Thymus (tissue), 14 donors: Measurements from ENCODE around the gene TRAF3IP3. TPM values are rescaled to one million over a fixed set of nuclear protein-coding genes. Genes with fewer than 3 reads are reported as not detected.
A peak's percentile ranks its signal among the peaks of the same experiment; 100 is the strongest.

Experiments
- DNase-seq, 9 donors: peaks; one replicate each; pipeline ENCODE4 v3.0.0-alpha.2; 2013; ENCODE audit warnings: low spot score in 9 of 9, low read depth in 6 of 9, missing footprints in 1 of 9
- H3K27ac ChIP-seq, 2 donors: one replicate each; pipeline ENCODE4 v1.5.1; 2013; ENCODE audit warnings: control low read depth in 1 of 2, low read depth in 1 of 2, low read length in 1 of 2, mild to moderate bottlenecking in 1 of 2, moderate library complexity in 1 of 2
- H3K27me3 ChIP-seq, 2 donors: one replicate each; pipeline ENCODE4 v1.5.1; 2013; ENCODE audit warnings: low read length in 1 of 2; ENCODE audit not compliant: control insufficient read depth in 2 of 2, insufficient read depth in 1 of 2
- H3K36me3 ChIP-seq, 2 donors: one replicate each; pipeline ENCODE4 v1.5.1; 2013; ENCODE audit warnings: low read length in 1 of 2, mild to moderate bottlenecking in 1 of 2, moderate library complexity in 1 of 2; ENCODE audit not compliant: control insufficient read depth in 2 of 2, insufficient read depth in 2 of 2
- H3K4me1 ChIP-seq, 2 donors: one replicate each; pipeline ENCODE4 v1.5.1; 2013; ENCODE audit warnings: low read length in 2 of 2; ENCODE audit not compliant: control insufficient read depth in 2 of 2, insufficient read depth in 2 of 2
- H3K4me3 ChIP-seq, 2 donors: one replicate each; pipeline ENCODE4 v1.5.1; 2013; ENCODE audit warnings: low read length in 2 of 2, control low read depth in 1 of 2, mild to moderate bottlenecking in 1 of 2
- H3K9me3 ChIP-seq, 2 donors: one replicate each; pipeline ENCODE4 v1.5.1; 2013; ENCODE audit warnings: low read length in 1 of 2, mild to moderate bottlenecking in 1 of 2; ENCODE audit not compliant: control insufficient read depth in 2 of 2, insufficient read depth in 1 of 2
- WGBS: extraction: QIAGEN DNeasy Blood & Tissue Kit; methylation state at CpG from one replicate; pipeline ENCODE4 v1.1.7; 2013; 5-methylcytosine and 5-hydroxymethylcytosine counted together
- long read RNA-seq, 10 donors: transcript quantifications; one replicate each; lab custom pipeline, GENCODE V29; 2026
- polyA plus RNA-seq: library from polyadenylated mRNA; stranded (reverse); fragments of 200-250 nt; gene quantifications from one replicate; pipeline ENCODE4 v1.2.3, GENCODE V29; 2013
- total RNA-seq: library from RNA; stranded (reverse); fragments of 120-200 nt; gene quantifications from one replicate; pipeline ENCODE4 v1.2.4, GENCODE V29; 2013
- donor health status: healthy.

TRAF3IP3 gene
- total RNA-seq: 241 TPM
- polyA plus RNA-seq: 142 TPM
- long read RNA-seq, donor 1, partial matches to known transcripts: 0 of 7 reads
- long read RNA-seq, donor 1, other reads (novel, unspliced or antisense): 5 of 7 reads
- long read RNA-seq, donor 2, transcript TRAF3IP3-203 (17 exons, 2,243 nt): minor isoform, 9 of 108 reads
- long read RNA-seq, donor 2, transcript TRAF3IP3-201 (7 exons, 1,065 nt): major isoform, 32 of 108 reads
- long read RNA-seq, donor 2, transcript TRAF3IP3-207 (2 exons, 748 nt): minor isoform, 5 of 108 reads
- long read RNA-seq, donor 2, partial matches to known transcripts: 39 of 108 reads
- long read RNA-seq, donor 2, other reads (novel, unspliced or antisense): 18 of 108 reads
- long read RNA-seq, donor 3, transcript TRAF3IP3-203 (17 exons, 2,243 nt): minor isoform, 5 of 160 reads
- long read RNA-seq, donor 3, transcript TRAF3IP3-201 (7 exons, 1,065 nt): major isoform, 24 of 160 reads
- long read RNA-seq, donor 3, transcript TRAF3IP3-207 (2 exons, 748 nt): minor isoform, 5 of 160 reads
- long read RNA-seq, donor 3, partial matches to known transcripts: 98 of 160 reads
- long read RNA-seq, donor 3, other reads (novel, unspliced or antisense): 28 of 160 reads
- long read RNA-seq, donor 4, transcript TRAF3IP3-201 (7 exons, 1,065 nt): major isoform, 12 of 31 reads
- long read RNA-seq, donor 4, transcript TRAF3IP3-207 (2 exons, 748 nt): minor isoform, 5 of 31 reads
- long read RNA-seq, donor 4, partial matches to known transcripts: 7 of 31 reads
- long read RNA-seq, donor 4, other reads (novel, unspliced or antisense): 5 of 31 reads
- long read RNA-seq, donor 5, transcript TRAF3IP3-201 (7 exons, 1,065 nt): major isoform, 25 of 122 reads
- long read RNA-seq, donor 5, transcript TRAF3IP3-207 (2 exons, 748 nt): minor isoform, 5 of 122 reads
- long read RNA-seq, donor 5, partial matches to known transcripts: 70 of 122 reads
- long read RNA-seq, donor 5, other reads (novel, unspliced or antisense): 16 of 122 reads
- long read RNA-seq, donor 6, transcript TRAF3IP3-201 (7 exons, 1,065 nt): major isoform, 8 of 65 reads
- long read RNA-seq, donor 6, transcript TRAF3IP3-203 (17 exons, 2,243 nt): minor isoform, 7 of 65 reads
- long read RNA-seq, donor 6, partial matches to known transcripts: 37 of 65 reads
- long read RNA-seq, donor 6, other reads (novel, unspliced or antisense): 10 of 65 reads
- long read RNA-seq, donor 7, transcript TRAF3IP3-201 (7 exons, 1,065 nt): major isoform, 14 of 63 reads
- long read RNA-seq, donor 7, transcript TRAF3IP3-203 (17 exons, 2,243 nt): minor isoform, 7 of 63 reads
- long read RNA-seq, donor 7, partial matches to known transcripts: 21 of 63 reads
- long read RNA-seq, donor 7, other reads (novel, unspliced or antisense): 20 of 63 reads
- long read RNA-seq, donor 8, transcript TRAF3IP3-201 (7 exons, 1,065 nt): major isoform, 6 of 9 reads
- long read RNA-seq, donor 8, partial matches to known transcripts: 0 of 9 reads
- long read RNA-seq, donor 8, other reads (novel, unspliced or antisense): 0 of 9 reads
- long read RNA-seq, donor 9, transcript TRAF3IP3-201 (7 exons, 1,065 nt): major isoform, 10 of 33 reads
- long read RNA-seq, donor 9, partial matches to known transcripts: 0 of 33 reads
- long read RNA-seq, donor 9, other reads (novel, unspliced or antisense): 14 of 33 reads
- long read RNA-seq, donor 10, transcript TRAF3IP3-201 (7 exons, 1,065 nt): major isoform, 9 of 21 reads
- long read RNA-seq, donor 10, partial matches to known transcripts: 0 of 21 reads
- long read RNA-seq, donor 10, other reads (novel, unspliced or antisense): 7 of 21 reads

GRCh38 chr1:209755926-209756614 lies at the start of gene TRAF3IP3:
TRAF3IP3 (plus strand) TSS chr1:209756053; CDS start chr1:209760040, 3,987 bp downstream.
- 6% methylated on average over 10 of the region's 10 CpGs for WGBS
- no peaks in the 10 kb centered on the region for H3K9me3 ChIP-seq
- H3K4me3 ChIP-seq: peak within 1 kb of the TSS; percentile 61 to 72
- peaks cover 20 to 26% of the 10 kb centered on the region in 2 donors for H3K36me3 ChIP-seq
- peak in 8 of 9 donors; percentile 60 to 94 (median 81) for DNase-seq
- peak within 1 kb of the TSS; percentile 94 to 97 for H3K27ac ChIP-seq
- peaks cover 33 to 58% of the 10 kb centered on the region in 2 donors for H3K4me1 ChIP-seq
- H3K27me3 ChIP-seq: no peaks in the 10 kb centered on the region

- Histone ChIP-seq H3K4me3 (no peak overlapping the region), H3K4me1 (no peaks in the 10 kb centered on the region), H3K27ac (no peak overlapping the region), H3K36me3 (no peaks in the 10 kb centered on the region), H3K9me3 (no peaks in the 10 kb centered on the region), H3K27me3 (peaks cover 0 to 2% of the 10 kb centered on the region in 2 donors)
- no peak for DNase-seq
- over 99% methylated on average over 3 of the region's 3 CpGs for WGBS
Measured at GRCh38 chr1:209706622-209707021, 49.2 kb upstream of the TRAF3IP3 start.

- no peaks in the 10 kb centered on the region for H3K4me1 ChIP-seq
- no peak for DNase-seq
- no peak overlapping the region for H3K27ac ChIP-seq
- H3K4me3 ChIP-seq: no peak overlapping the region
- no peaks in the 10 kb centered on the region for H3K9me3 ChIP-seq
- H3K36me3 ChIP-seq: no peaks in the 10 kb centered on the region
- 96% methylated on average over 1 of the region's 1 CpG for WGBS
- peaks cover 0 to 2% of the 10 kb centered on the region in 2 donors for H3K27me3 ChIP-seq
Measured at GRCh38 chr1:209707308-209707707, 48.5 kb upstream of the TRAF3IP3 start.

- Histone ChIP-seq H3K27me3 (peaks cover 0 to 2% of the 10 kb centered on the region in 2 donors), H3K4me3 (no peak overlapping the region), H3K36me3 (no peaks in the 10 kb centered on the region), H3K9me3 (no peaks in the 10 kb centered on the region), H3K27ac (no peak overlapping the region), H3K4me1 (no peaks in the 10 kb centered on the region)
- WGBS: 90% methylated on average over 4 of the region's 4 CpGs
- no peak for DNase-seq
Measured at GRCh38 chr1:209708297-209708696, 47.6 kb upstream of the TRAF3IP3 start.

GRCh38 chr1:209710093-209710492 lies 45.8 kb upstream of the TRAF3IP3 start:
- H3K4me1 ChIP-seq: no peaks in the 10 kb centered on the region
- H3K9me3 ChIP-seq: no peaks in the 10 kb centered on the region
- H3K4me3 ChIP-seq: no peak overlapping the region
- WGBS: 93% methylated on average over 2 of the region's 2 CpGs
- no peaks in the 10 kb centered on the region for H3K36me3 ChIP-seq
- H3K27ac ChIP-seq: no peak overlapping the region
- H3K27me3 ChIP-seq: peaks cover 0 to 2% of the 10 kb centered on the region in 2 donors
- no peak for DNase-seq

- H3K4me1 ChIP-seq: no peaks in the 10 kb centered on the region
- H3K27ac ChIP-seq: no peak overlapping the region
- H3K27me3 ChIP-seq: peaks cover 0 to 2% of the 10 kb centered on the region in 2 donors
- no peaks in the 10 kb centered on the region for H3K36me3 ChIP-seq
- no peak for DNase-seq
- no peaks in the 10 kb centered on the region for H3K9me3 ChIP-seq
- H3K4me3 ChIP-seq: no peak overlapping the region
- WGBS: 95% methylated on average over 3 of the region's 3 CpGs
Measured at GRCh38 chr1:209710847-209711246, 45.0 kb upstream of the TRAF3IP3 start.

- Histone ChIP-seq H3K36me3 (no peaks in the 10 kb centered on the region), H3K27ac (no peak overlapping the region), H3K27me3 (no peaks in the 10 kb centered on the region), H3K9me3 (no peaks in the 10 kb centered on the region), H3K4me1 (no peaks in the 10 kb centered on the region), H3K4me3 (no peak overlapping the region)
- WGBS: 96% methylated on average over 2 of the region's 2 CpGs
- no peak for DNase-seq
Measured at GRCh38 chr1:209714338-209714737, 41.5 kb upstream of the TRAF3IP3 start.

- Histone ChIP-seq H3K4me3 (no peak overlapping the region), H3K27me3 (no peaks in the 10 kb centered on the region), H3K36me3 (no peaks in the 10 kb centered on the region), H3K4me1 (no peaks in the 10 kb centered on the region), H3K9me3 (no peaks in the 10 kb centered on the region), H3K27ac (no peak overlapping the region)
- DNase-seq: no peak
Measured at GRCh38 chr1:209715314-209715713, 40.5 kb upstream of the TRAF3IP3 start.
